GM12878 (cell line): Measurements from ENCODE around the gene OR4D2. TPM values are rescaled to one million over a fixed set of nuclear protein-coding genes. Genes with fewer than 3 reads are reported as not detected.

Source experiments
- ATAC-seq: fragments of 200-7000 bp; cut with Tn5 transposase; 3 replicates; pipeline ENCODE4 v1.9.1; 2020; ENCODE audit warnings: mild to moderate bottlenecking, moderate library complexity
- BruUV-seq: library from RNA; stranded (reverse); fragments of 400-500 nt; replicated peaks from 2 replicates; lab custom pipeline; 2021; lab: Mats Ljungman, UMichigan
- CTCF ChIA-PET: fragments of 300-600 bp; sonication (Branson Sonifier 250); formaldehyde crosslinking; extraction: SDS; loops from one replicate; lab custom pipeline; 2021; ENCODE audit warnings: inconsistent platforms; lab: Yijun Ruan, JAX
- POLR2A ChIA-PET: fragments of 350-600 bp; formaldehyde crosslinking; extraction: SDS; loops from one replicate; lab custom pipeline; 2021; ENCODE audit warnings: inconsistent platforms; lab: Charles Lee
- RAD21 ChIA-PET: fragments of 300-600 bp; sonication (Branson Sonifier 250); formaldehyde crosslinking; loops from one replicate; lab custom pipeline; 2023; ENCODE audit warnings: antibody characterized with exemption; ENCODE audit not compliant: unreplicated experiment; lab: Charles Lee
- SMC1A ChIA-PET: fragments of 300-600 bp; sonication (Branson Sonifier 250); formaldehyde crosslinking; loops from one replicate; lab custom pipeline; 2023; ENCODE audit not compliant: unreplicated experiment, uncharacterized antibody; lab: Charles Lee
- DNase-seq: peaks from one replicate; pipeline ENCODE4 v3.0.0-alpha.2; 2011; ENCODE audit warnings: low read depth, low spot score
- FAIRE-seq: peaks from 3 replicates; lab custom pipeline; 2011; peaks lifted over from hg19 to GRCh38; lab: Jason Lieb, UNC
- H2AFZ ChIP-seq: 2 replicates; pipeline ENCODE4 v1.6.0; 2011; ENCODE audit warnings: low read depth, low read length, control low read depth; ENCODE audit not compliant: control insufficient read depth
- H3K27ac ChIP-seq: 2 replicates; pipeline ENCODE4 v1.5.1; 2011; ENCODE audit warnings: control low read depth; ENCODE audit not compliant: control insufficient read depth, insufficient read depth
- H3K27me3 ChIP-seq, 2 experiments: replicated peaks in 1 of 2; 2 replicates each; pipeline versions ENCODE4 v1.6.0 to v1.6.1; 2011; ENCODE audit warnings: low read length in 1 of 2; ENCODE audit not compliant: control insufficient read depth in 2 of 2, insufficient read depth in 2 of 2
- H3K36me3 ChIP-seq, 2 experiments: 2 replicates each; pipeline ENCODE4 v1.5.1; 2011; ENCODE audit warnings: low read length in 1 of 2; ENCODE audit not compliant: control insufficient read depth in 2 of 2, insufficient read depth in 2 of 2
- H3K4me1 ChIP-seq: 2 replicates; pipeline ENCODE4 v1.6.1; 2011; ENCODE audit warnings: mild to moderate bottlenecking, low read length, moderate library complexity, mixed read lengths; ENCODE audit not compliant: control insufficient read depth, insufficient read depth
- H3K4me2 ChIP-seq: 2 replicates; pipeline ENCODE4 v1.6.0; 2011; ENCODE audit warnings: control low read depth; ENCODE audit not compliant: control insufficient read depth, insufficient read depth
- H3K4me3 ChIP-seq: fragments of 200-600 bp; sonication (generic); 2 replicates; pipeline ENCODE4 v1.5.1; 2016
- H3K79me2 ChIP-seq: 2 replicates; pipeline ENCODE4 v1.6.0; 2011; ENCODE audit warnings: low read length; ENCODE audit not compliant: control insufficient read depth, insufficient read depth
- H3K9ac ChIP-seq: 2 replicates; pipeline ENCODE4 v1.8.0; 2011; ENCODE audit warnings: low read length, control low read depth, mixed read lengths; ENCODE audit not compliant: control insufficient read depth, insufficient read depth
- H3K9me3 ChIP-seq: replicated peaks from 3 replicates; pipeline ENCODE4 v1.5.1; 2011; ENCODE audit warnings: mild to moderate bottlenecking, low read length; ENCODE audit not compliant: control insufficient read depth, insufficient read depth
- H4K20me1 ChIP-seq: 2 replicates; pipeline ENCODE4 v1.6.0; 2011; ENCODE audit not compliant: control insufficient read depth, insufficient read depth
- BHLHE40 ChIP-seq, 2 experiments: fragments of 450-650 bp in 1 of 2; IDR thresholded peaks; 2 replicates each; pipeline ENCODE4 v1.6.1; 2011 to 2017; ENCODE audit warnings: low read depth in 2 of 2, borderline replicate concordance in 1 of 2, improper control_type of control experiment in 1 of 2, low read length in 1 of 2, mild to moderate bottlenecking in 1 of 2
- E2F4 ChIP-seq: IDR thresholded peaks from 2 replicates; pipeline ENCODE4 v1.6.1; 2012; ENCODE audit warnings: low read depth, low read length, improper control_type of control experiment
- EP300 ChIP-seq, 2 experiments: fragments of 150-350 bp in 1 of 2; IDR thresholded peaks; 2 replicates each; pipeline ENCODE4 v1.6.1; 2011 to 2012; ENCODE audit warnings: low read depth in 2 of 2, low read length in 2 of 2, borderline replicate concordance in 1 of 2, improper control_type of control experiment in 1 of 2, inconsistent platforms in 1 of 2; ENCODE audit not compliant: control insufficient read depth in 1 of 2
- MEF2A ChIP-seq: IDR thresholded peaks from 2 replicates; pipeline ENCODE4 v1.6.1; 2011; ENCODE audit warnings: low read depth, mild to moderate bottlenecking, low read length, moderate library complexity; ENCODE audit not compliant: insufficient read depth
- NBN ChIP-seq: fragments of 450-650 bp; IDR thresholded peaks from 2 replicates; pipeline ENCODE4 v1.6.1; 2016
- SMARCA5 ChIP-seq: fragments of 450-650 bp; IDR thresholded peaks from 2 replicates; pipeline ENCODE4 v1.6.1; 2017; ENCODE audit warnings: mild to moderate bottlenecking
- SUPT20H ChIP-seq: IDR thresholded peaks from 2 replicates; pipeline ENCODE4 v1.6.1; 2011; ENCODE audit warnings: low read depth, mild to moderate bottlenecking, low read length, moderate library complexity, borderline replicate concordance; ENCODE audit not compliant: control insufficient read depth
- USF1 ChIP-seq: IDR thresholded peaks from 2 replicates; pipeline ENCODE4 v1.6.1; 2011; ENCODE audit warnings: borderline replicate concordance, low read depth, mild to moderate bottlenecking, moderate library complexity, mixed read lengths, low read length; ENCODE audit not compliant: insufficient read depth; ENCODE audit errors: extremely low read length
- ZNF622 ChIP-seq: fragments of 450-650 bp; IDR thresholded peaks from 2 replicates; pipeline ENCODE4 v1.6.1; 2017; ENCODE audit warnings: mild to moderate bottlenecking, inconsistent platforms
- whole genome bisulfite sequencing: methylation state at CpG from one replicate; pipeline ENCODE4 v1.1.6; 2016; ENCODE audit warnings: low lambda C conversion rate; ENCODE audit not compliant: insufficient replicate concordance, insufficient coverage; ENCODE audit errors: missing lambda C conversion rate; 5-methylcytosine and 5-hydroxymethylcytosine counted together
- in situ Hi-C: fragments of 300-500 bp; cut with MboI; formaldehyde crosslinking; loops from 9 replicates; pipeline ENCODE4 v1.14.3; 2018; ENCODE audit warnings: mixed read lengths
- intact Hi-C: fragments of 100-400 bp; cut with micrococcal nuclease; formaldehyde crosslinking; loops from one replicate; pipeline ENCODE4 v1.14.2; 2022; ENCODE audit not compliant: unreplicated experiment
- polyA plus RNA-seq, 11 experiments: library from polyadenylated mRNA; depleted of rRNA in 4 of 11; unstranded in 6 of 11; stranded (reverse) in 5 of 11; fragments of >200 nt; fragmentation: Nextera tagmentation in 4 of 11; fragmentation: Illumina TruSeq in 1 of 11; extraction: Ambion mirVana in 4 of 11; extraction: Trizol in 1 of 11; gene quantifications; 1 replicate in 1 of 11; 2 replicates in 10 of 11; pipeline versions ENCODE4 v1.2.1 to v1.2.3, GENCODE V29; 2011 to 2016; ENCODE audit warnings: inconsistent platforms in 2 of 11, missing spikeins in 2 of 11, low read depth in 1 of 11
- total RNA-seq, 4 experiments: library from RNA; depleted of rRNA in 3 of 4; stranded (reverse); fragments of >200 nt in 3 of 4; fragmentation: Illumina TruSeq in 1 of 4; extraction: Trizol in 1 of 4; gene quantifications; 2 replicates each; pipeline versions ENCODE4 v1.2.1 to v1.2.3, GENCODE V29; 2013 to 2021
- TF ChIP-seq, protein P1 (sequence below): fragments of 450-650 bp; IDR thresholded peaks from 2 replicates; pipeline ENCODE4 v1.6.1; 2014; ENCODE audit warnings: mild to moderate bottlenecking
- TF ChIP-seq, protein P2 (sequence below): fragments of 450-650 bp; IDR thresholded peaks from 2 replicates; pipeline ENCODE4 v1.6.1; 2017; ENCODE audit warnings: antibody characterized with exemption, mild to moderate bottlenecking, moderate library complexity
- TF ChIP-seq, protein P3 (sequence below): IDR thresholded peaks from 2 replicates; pipeline ENCODE4 v1.6.1; 2011; ENCODE audit warnings: mild to moderate bottlenecking, low read depth, low read length, moderate library complexity; ENCODE audit not compliant: insufficient replicate concordance
- TF ChIP-seq, protein P4 (sequence below): fragments of 150-350 bp; IDR thresholded peaks from 2 replicates; pipeline ENCODE4 v1.6.1; 2014; ENCODE audit warnings: mild to moderate bottlenecking, low read depth, low read length

OR4D2 gene
- total and polyA plus RNA-seq, 10 of the 15 experiments (the other 5 are each of a cell fraction or from before 2014, with no cell fraction given): 0.04 TPM; not detected in 9

DNA sequence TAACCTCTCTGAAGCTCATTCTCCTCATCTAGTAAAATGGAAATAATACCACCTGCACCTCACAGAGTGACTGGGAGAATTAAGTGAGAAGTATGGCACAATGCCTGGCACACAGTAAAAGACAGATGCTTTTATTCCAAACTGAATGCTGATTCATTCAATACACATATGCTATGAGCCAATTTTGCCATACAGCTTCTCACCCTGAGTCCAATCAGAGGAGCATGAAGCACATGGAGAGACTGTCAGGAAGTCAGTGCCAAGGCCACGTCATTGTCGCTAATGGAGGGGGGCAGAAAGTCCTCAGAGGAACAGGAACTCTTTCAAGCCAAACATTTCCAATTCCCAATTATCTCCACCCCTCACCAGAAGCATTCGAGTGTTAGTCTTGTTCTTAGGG lies 40.7 kb downstream of the OR4D2 start (continued):
- TF ChIP-seq BHLHE40 (IDR thresholded peaks at IDR 0.05; ENCODE audit: borderline replicate concordance in 1 of 2, low read depth in 2 of 2, low read length in 1 of 2) (no peak), E2F4 (no peak)

DNA sequence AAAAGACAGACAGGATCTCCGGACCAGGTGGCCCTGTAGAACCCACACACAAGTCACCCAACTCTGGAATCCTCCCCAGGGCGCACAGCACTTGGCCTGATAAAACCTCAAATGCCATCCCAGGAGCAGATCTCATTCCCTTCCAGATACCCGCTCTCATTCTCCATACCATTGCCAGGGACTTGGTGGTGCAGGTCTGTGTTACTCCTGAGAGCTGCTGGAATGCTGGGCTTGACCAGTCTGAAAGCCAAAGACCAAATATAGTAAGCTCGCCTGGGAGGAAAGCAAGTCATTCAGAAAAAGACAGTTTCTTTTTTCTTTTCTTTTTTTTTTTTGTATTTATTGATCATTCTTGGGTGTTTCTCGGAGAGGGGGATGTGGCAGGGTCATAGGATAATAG lies 41.6 kb downstream of the OR4D2 start:
- no peak for ATAC-seq
- H3K4me3 ChIP-seq: no peak overlapping the region
- H3K4me1 ChIP-seq: no peaks in the 10 kb centered on the region
- no peaks in the 10 kb centered on the region for H3K79me2 ChIP-seq
- intact Hi-C loops (no loop called here), in situ Hi-C loops (no loop called here)
- CTCF ChIA-PET: no interaction called here
- H3K4me2 ChIP-seq: no peak overlapping the region
- no peak for DNase-seq
- RAD21 ChIA-PET: no interaction called here
- H3K36me3 ChIP-seq: peaks cover 0 to 9% of the 10 kb centered on the region in 2 experiments; a peak in 3 of 4 replicates
- BruUV-seq: no TSS peak
- no peak for FAIRE-seq
- H2AFZ ChIP-seq: no peak overlapping the region
- no peaks in the 10 kb centered on the region for H3K27me3 ChIP-seq
- no peak overlapping the region for H3K27ac ChIP-seq
- H4K20me1 ChIP-seq: no peaks in the 10 kb centered on the region
- WGBS: 87% methylated on average over 4 of the region's 5 CpGs
- H3K9ac ChIP-seq: no peak overlapping the region
- no peaks in the 10 kb centered on the region for H3K9me3 ChIP-seq
- SMC1A ChIA-PET: no interaction called here
- POLR2A ChIA-PET: no interaction called here
- no peak for TF ChIP-seq MEF2A
- TF ChIP-seq NBN: no peak
- no peak for TF ChIP-seq USF1
- TF ChIP-seq ZNF622: no peak
- TF ChIP-seq, protein P1, sequence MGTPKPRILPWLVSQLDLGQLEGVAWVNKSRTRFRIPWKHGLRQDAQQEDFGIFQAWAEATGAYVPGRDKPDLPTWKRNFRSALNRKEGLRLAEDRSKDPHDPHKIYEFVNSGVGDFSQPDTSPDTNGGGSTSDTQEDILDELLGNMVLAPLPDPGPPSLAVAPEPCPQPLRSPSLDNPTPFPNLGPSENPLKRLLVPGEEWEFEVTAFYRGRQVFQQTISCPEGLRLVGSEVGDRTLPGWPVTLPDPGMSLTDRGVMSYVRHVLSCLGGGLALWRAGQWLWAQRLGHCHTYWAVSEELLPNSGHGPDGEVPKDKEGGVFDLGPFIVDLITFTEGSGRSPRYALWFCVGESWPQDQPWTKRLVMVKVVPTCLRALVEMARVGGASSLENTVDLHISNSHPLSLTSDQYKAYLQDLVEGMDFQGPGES: no peak
- no peak for TF ChIP-seq SMARCA5
- TF ChIP-seq, protein P2, sequence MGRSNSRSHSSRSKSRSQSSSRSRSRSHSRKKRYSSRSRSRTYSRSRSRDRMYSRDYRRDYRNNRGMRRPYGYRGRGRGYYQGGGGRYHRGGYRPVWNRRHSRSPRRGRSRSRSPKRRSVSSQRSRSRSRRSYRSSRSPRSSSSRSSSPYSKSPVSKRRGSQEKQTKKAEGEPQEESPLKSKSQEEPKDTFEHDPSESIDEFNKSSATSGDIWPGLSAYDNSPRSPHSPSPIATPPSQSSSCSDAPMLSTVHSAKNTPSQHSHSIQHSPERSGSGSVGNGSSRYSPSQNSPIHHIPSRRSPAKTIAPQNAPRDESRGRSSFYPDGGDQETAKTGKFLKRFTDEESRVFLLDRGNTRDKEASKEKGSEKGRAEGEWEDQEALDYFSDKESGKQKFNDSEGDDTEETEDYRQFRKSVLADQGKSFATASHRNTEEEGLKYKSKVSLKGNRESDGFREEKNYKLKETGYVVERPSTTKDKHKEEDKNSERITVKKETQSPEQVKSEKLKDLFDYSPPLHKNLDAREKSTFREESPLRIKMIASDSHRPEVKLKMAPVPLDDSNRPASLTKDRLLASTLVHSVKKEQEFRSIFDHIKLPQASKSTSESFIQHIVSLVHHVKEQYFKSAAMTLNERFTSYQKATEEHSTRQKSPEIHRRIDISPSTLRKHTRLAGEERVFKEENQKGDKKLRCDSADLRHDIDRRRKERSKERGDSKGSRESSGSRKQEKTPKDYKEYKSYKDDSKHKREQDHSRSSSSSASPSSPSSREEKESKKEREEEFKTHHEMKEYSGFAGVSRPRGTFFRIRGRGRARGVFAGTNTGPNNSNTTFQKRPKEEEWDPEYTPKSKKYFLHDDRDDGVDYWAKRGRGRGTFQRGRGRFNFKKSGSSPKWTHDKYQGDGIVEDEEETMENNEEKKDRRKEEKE: no peak
- TF ChIP-seq, protein P3, sequence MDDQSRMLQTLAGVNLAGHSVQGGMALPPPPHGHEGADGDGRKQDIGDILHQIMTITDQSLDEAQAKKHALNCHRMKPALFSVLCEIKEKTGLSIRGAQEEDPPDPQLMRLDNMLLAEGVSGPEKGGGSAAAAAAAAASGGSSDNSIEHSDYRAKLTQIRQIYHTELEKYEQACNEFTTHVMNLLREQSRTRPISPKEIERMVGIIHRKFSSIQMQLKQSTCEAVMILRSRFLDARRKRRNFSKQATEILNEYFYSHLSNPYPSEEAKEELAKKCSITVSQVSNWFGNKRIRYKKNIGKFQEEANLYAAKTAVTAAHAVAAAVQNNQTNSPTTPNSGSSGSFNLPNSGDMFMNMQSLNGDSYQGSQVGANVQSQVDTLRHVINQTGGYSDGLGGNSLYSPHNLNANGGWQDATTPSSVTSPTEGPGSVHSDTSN: no peak
- no peak for TF ChIP-seq SUPT20H
- no peak for TF ChIP-seq EP300 (IDR thresholded peaks at IDR 0.05; ENCODE audit: borderline replicate concordance in 1 of 2, control insufficient read depth in 1 of 2, low read depth in 2 of 2, low read length in 2 of 2)
- TF ChIP-seq, protein P4, sequence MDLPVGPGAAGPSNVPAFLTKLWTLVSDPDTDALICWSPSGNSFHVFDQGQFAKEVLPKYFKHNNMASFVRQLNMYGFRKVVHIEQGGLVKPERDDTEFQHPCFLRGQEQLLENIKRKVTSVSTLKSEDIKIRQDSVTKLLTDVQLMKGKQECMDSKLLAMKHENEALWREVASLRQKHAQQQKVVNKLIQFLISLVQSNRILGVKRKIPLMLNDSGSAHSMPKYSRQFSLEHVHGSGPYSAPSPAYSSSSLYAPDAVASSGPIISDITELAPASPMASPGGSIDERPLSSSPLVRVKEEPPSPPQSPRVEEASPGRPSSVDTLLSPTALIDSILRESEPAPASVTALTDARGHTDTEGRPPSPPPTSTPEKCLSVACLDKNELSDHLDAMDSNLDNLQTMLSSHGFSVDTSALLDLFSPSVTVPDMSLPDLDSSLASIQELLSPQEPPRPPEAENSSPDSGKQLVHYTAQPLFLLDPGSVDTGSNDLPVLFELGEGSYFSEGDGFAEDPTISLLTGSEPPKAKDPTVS: no peak
